Fibroblast of lung (primary cell): ENCODE results near the gene SBSN.

Experiments
- CTCF ChIP-seq, 2 donors: IDR thresholded peaks in 1 of 2; conservative IDR thresholded peaks in 1 of 2; 1 replicate in 1 of 2; 2 replicates in 1 of 2; pipeline ENCODE4 v1.5.1; 2011 to 2012; ENCODE audit warnings: low read length in 2 of 2, control low read depth in 1 of 2, inconsistent platforms in 1 of 2, low read depth in 1 of 2, mild to moderate bottlenecking in 1 of 2
- EZH2 ChIP-seq: IDR thresholded peaks from 2 replicates; pipeline ENCODE4 v1.5.1; 2012; ENCODE audit warnings: low read length, control low read depth, mild to moderate bottlenecking; ENCODE audit errors: missing control alignments

GRCh38 chr19:35474104-35474503 is 54.0 kb downstream of the SBSN start:
- TF ChIP-seq EZH2 (no peak), CTCF (conservative IDR thresholded peaks at IDR 0.05 in 1 of 2, IDR thresholded peaks at IDR 0.05 in 1 of 2; ENCODE audit: low read depth in 1 of 2, low read length in 2 of 2) (no peak)
